ENCODE measurements around the gene SNAP91. TPM values are rescaled to one million over a fixed set of nuclear protein-coding genes. Genes with fewer than 3 reads are reported as not detected.

The SNAP91 gene
- total RNA-seq, 1 experiment from 2014 or later = not detected

- CTCF ChIA-PET = no interaction called here
Observed at GRCh38 chr6:83594941-83595340, 114.0 kb downstream of the SNAP91 start.

GRCh38 chr6:83593395-83593785, 115.5 kb downstream of the SNAP91 start:
- no peak for ATAC-seq
- TF ChIP-seq EZH2 (IDR thresholded peaks at IDR 0.05; ENCODE audit: low read length, unreplicated experiment) = no peak
- no peak for TF ChIP-seq EZH2phosphoT487 (IDR thresholded peaks at IDR 0.05; ENCODE audit: borderline replicate concordance, low read length)
- TF ChIP-seq, protein P1, sequence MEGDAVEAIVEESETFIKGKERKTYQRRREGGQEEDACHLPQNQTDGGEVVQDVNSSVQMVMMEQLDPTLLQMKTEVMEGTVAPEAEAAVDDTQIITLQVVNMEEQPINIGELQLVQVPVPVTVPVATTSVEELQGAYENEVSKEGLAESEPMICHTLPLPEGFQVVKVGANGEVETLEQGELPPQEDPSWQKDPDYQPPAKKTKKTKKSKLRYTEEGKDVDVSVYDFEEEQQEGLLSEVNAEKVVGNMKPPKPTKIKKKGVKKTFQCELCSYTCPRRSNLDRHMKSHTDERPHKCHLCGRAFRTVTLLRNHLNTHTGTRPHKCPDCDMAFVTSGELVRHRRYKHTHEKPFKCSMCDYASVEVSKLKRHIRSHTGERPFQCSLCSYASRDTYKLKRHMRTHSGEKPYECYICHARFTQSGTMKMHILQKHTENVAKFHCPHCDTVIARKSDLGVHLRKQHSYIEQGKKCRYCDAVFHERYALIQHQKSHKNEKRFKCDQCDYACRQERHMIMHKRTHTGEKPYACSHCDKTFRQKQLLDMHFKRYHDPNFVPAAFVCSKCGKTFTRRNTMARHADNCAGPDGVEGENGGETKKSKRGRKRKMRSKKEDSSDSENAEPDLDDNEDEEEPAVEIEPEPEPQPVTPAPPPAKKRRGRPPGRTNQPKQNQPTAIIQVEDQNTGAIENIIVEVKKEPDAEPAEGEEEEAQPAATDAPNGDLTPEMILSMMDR (conservative IDR thresholded peaks at IDR 0.05; ENCODE audit: low read depth, low read length) = no peak
- H4K20me1 ChIP-seq (ENCODE audit: low read length) = no peaks in the 10 kb centered on the region
- no peaks in the 10 kb centered on the region for H3K27me3 ChIP-seq (ENCODE audit: low read length)
- H3K4me2 ChIP-seq (ENCODE audit: low read length) = peak overlapping the region; percentile 64
- DNase-seq = no peak
- H3K9me3 ChIP-seq (ENCODE audit: low read length) = no peaks in the 10 kb centered on the region
- ChIA-PET POLR2A (ENCODE audit: unreplicated experiment) (no interaction called here), CTCF (no interaction called here)
- H3K9ac ChIP-seq (ENCODE audit: low read length) = no peak overlapping the region
- H3K4me3 ChIP-seq (ENCODE audit: low read length) = no peak overlapping the region
- no peaks in the 10 kb centered on the region for H3K79me2 ChIP-seq (ENCODE audit: low read length)
- intact Hi-C loops (cut with micrococcal nuclease) = no loop called here
- BruUV-seq (replicated peaks) = no TSS peak
- H3K9me2 ChIP-seq (replicated peaks; ENCODE audit: low read length) = no peaks in the 10 kb centered on the region
- no peaks in the 10 kb centered on the region for H3K36me3 ChIP-seq (ENCODE audit: low read depth, low read length)
- H2AFZ ChIP-seq (ENCODE audit: low read length) = peak overlapping the region; percentile 30; the same call in 1 of the 2 replicates
- H3F3A ChIP-seq (ENCODE audit: low read length, unreplicated experiment) = no peaks in the 10 kb centered on the region
- no peaks in the 10 kb centered on the region for H3K4me1 ChIP-seq (ENCODE audit: insufficient read depth, low read length)
- H3K27ac ChIP-seq (ENCODE audit: low read length) = no peak overlapping the region

More at GRCh38 chr6:83594941-83595340, 114.0 kb downstream of the SNAP91 start:
- BruUV-seq (replicated peaks) = no TSS peak
- Histone ChIP-seq H3K9ac (ENCODE audit: low read length) (no peak overlapping the region), H4K20me1 (ENCODE audit: low read length) (no peaks in the 10 kb centered on the region), H3K9me2 (replicated peaks; ENCODE audit: low read length) (no peaks in the 10 kb centered on the region), H3K36me3 (ENCODE audit: low read depth, low read length) (no peaks in the 10 kb centered on the region), H3K4me3 (ENCODE audit: low read length) (no peak overlapping the region), H3K4me1 (ENCODE audit: insufficient read depth, low read length) (no peaks in the 10 kb centered on the region), H3K79me2 (ENCODE audit: low read length) (no peaks in the 10 kb centered on the region), H3K27me3 (ENCODE audit: low read length) (no peaks in the 10 kb centered on the region), H3K9me3 (ENCODE audit: low read length) (no peaks in the 10 kb centered on the region), H3K27ac (ENCODE audit: low read length) (no peak overlapping the region), H3K4me2 (ENCODE audit: low read length) (no peak overlapping the region), H3F3A (ENCODE audit: low read length, unreplicated experiment) (no peaks in the 10 kb centered on the region), H2AFZ (ENCODE audit: low read length) (no peak overlapping the region)
- POLR2A ChIA-PET (ENCODE audit: unreplicated experiment) = no interaction called here
- intact Hi-C loops (cut with micrococcal nuclease) = no loop called here
- no peak for TF ChIP-seq EZH2phosphoT487 (IDR thresholded peaks at IDR 0.05; ENCODE audit: borderline replicate concordance, low read length)
- TF ChIP-seq, protein P1 (conservative IDR thresholded peaks at IDR 0.05; ENCODE audit: low read depth, low read length) = no peak
- no peak for TF ChIP-seq EZH2 (IDR thresholded peaks at IDR 0.05; ENCODE audit: low read length, unreplicated experiment)
- DNase-seq (no peak), ATAC-seq (peak; percentile 29)

GRCh38 chr6:83592770-83593394, 116.0 kb downstream of the SNAP91 start:
- DNase-seq = peak; percentile 38
- Histone ChIP-seq H2AFZ (ENCODE audit: low read length) (peak overlapping the region; percentile 30; the same call in 1 of the 2 replicates), H3K27ac (ENCODE audit: low read length) (no peak overlapping the region), H3F3A (ENCODE audit: low read length, unreplicated experiment) (no peaks in the 10 kb centered on the region), H3K79me2 (ENCODE audit: low read length) (no peaks in the 10 kb centered on the region), H3K4me2 (ENCODE audit: low read length) (peak overlapping the region; percentile 64), H3K4me1 (ENCODE audit: insufficient read depth, low read length) (no peaks in the 10 kb centered on the region), H3K36me3 (ENCODE audit: low read depth, low read length) (no peaks in the 10 kb centered on the region), H3K27me3 (ENCODE audit: low read length) (no peaks in the 10 kb centered on the region), H3K9me3 (ENCODE audit: low read length) (no peaks in the 10 kb centered on the region), H3K9ac (ENCODE audit: low read length) (no peak overlapping the region), H3K4me3 (ENCODE audit: low read length) (no peak overlapping the region), H4K20me1 (ENCODE audit: low read length) (no peaks in the 10 kb centered on the region), H3K9me2 (replicated peaks; ENCODE audit: low read length) (no peaks in the 10 kb centered on the region)
- no TSS peak for BruUV-seq (replicated peaks)
- intact Hi-C loops (cut with micrococcal nuclease) = no loop called here
- ChIA-PET CTCF (no interaction called here), POLR2A (ENCODE audit: unreplicated experiment) (no interaction called here)
- ATAC-seq = peak; percentile 57
- TF ChIP-seq, protein P1 (conservative IDR thresholded peaks at IDR 0.05; ENCODE audit: low read depth, low read length) = peak; percentile 63
- TF ChIP-seq EZH2phosphoT487 (IDR thresholded peaks at IDR 0.05; ENCODE audit: borderline replicate concordance, low read length) = no peak
